ENCODE measurements around the gene TTLL11. TPM values are rescaled to one million over a fixed set of nuclear protein-coding genes. Genes with fewer than 3 reads are reported as not detected.

TTLL11 gene
- total and polyA plus RNA-seq, 2 experiments from 2014 or later: 0.57 to 1.4 TPM

GRCh38 chr9:121910491-121911040 lies 182.5 kb downstream of the TTLL11 start:
- Mint-ChIP-seq H3K36me3 (ENCODE audit: low read depth) (no peaks in the 10 kb centered on the region), H3K4me3 (no peak overlapping the region), H3K27me3 (ENCODE audit: insufficient read depth, low read depth, poor library complexity) (no peaks in the 10 kb centered on the region), H3K27ac (no peak overlapping the region), H3K4me1 (peaks cover 3% of the 10 kb centered on the region; the same call in 2 of the 3 replicates), H3K9me3 (no peaks in the 10 kb centered on the region; the same call in 2 of the 3 replicates)
- no peak overlapping the region for H3K4me3 ChIP-seq
- no peak for ATAC-seq
- no peaks in the 10 kb centered on the region for H3K79me2 ChIP-seq (replicated peaks; ENCODE audit: insufficient read depth)
- H3K9me2 ChIP-seq (ENCODE audit: insufficient read depth): peaks cover 5% of the 10 kb centered on the region; the same call in 1 of the 2 replicates
- H4K20me1 ChIP-seq (replicated peaks; ENCODE audit: insufficient read depth): no peaks in the 10 kb centered on the region
- H3K27me3 ChIP-seq (ENCODE audit: insufficient read depth): no peaks in the 10 kb centered on the region
- no peak for DNase-seq (ENCODE audit: low spot score)
- H3F3A ChIP-seq (replicated peaks; ENCODE audit: low read depth): no peaks in the 10 kb centered on the region
- H3K4me2 ChIP-seq: no peak overlapping the region
- no peaks in the 10 kb centered on the region for H3K36me3 ChIP-seq (ENCODE audit: insufficient read depth)
- H3K4me1 ChIP-seq (ENCODE audit: insufficient read depth): no peaks in the 10 kb centered on the region
- H3K27ac ChIP-seq (ENCODE audit: low read depth): no peak overlapping the region
- TF ChIP-seq EZH2 (IDR thresholded peaks at IDR 0.05; ENCODE audit: low read depth, unreplicated experiment) (no peak), ETS1 (IDR thresholded peaks at IDR 0.05) (no peak), CTCF (conservative IDR thresholded peaks at IDR 0.05; ENCODE audit: low read depth in 2 of 2) (no peak), EZH2phosphoT487 (IDR thresholded peaks at IDR 0.05; ENCODE audit: unreplicated experiment) (no peak), POLR2AphosphoS5 (IDR thresholded peaks at IDR 0.05; ENCODE audit: low read depth) (no peak), CREB1 (CRISPR knock-in tag; IDR thresholded peaks at IDR 0.05; ENCODE audit: low read depth) (no peak), REST (IDR thresholded peaks at IDR 0.05; ENCODE audit: unreplicated experiment) (no peak), JUNB (IDR thresholded peaks at IDR 0.05; ENCODE audit: unreplicated experiment) (no peak), ZNF114 (CRISPR knock-in tag; IDR thresholded peaks at IDR 0.05) (no peak), ZNF331 (CRISPR knock-in tag; IDR thresholded peaks at IDR 0.05; ENCODE audit: low read depth) (no peak), STAT1 (IDR thresholded peaks at IDR 0.05; ENCODE audit: unreplicated experiment) (no peak), ZNF462 (CRISPR knock-in tag; IDR thresholded peaks at IDR 0.05) (no peak), NANOG (IDR thresholded peaks at IDR 0.05; ENCODE audit: borderline replicate concordance) (no peak)
- H2AFZ ChIP-seq: no peak overlapping the region
